T-helper 1 cell (primary cell): Measurements from ENCODE around the gene PLEKHG1.

Experiments
- DNase-seq, 5 donors: peaks; one replicate each; pipeline ENCODE4 v3.0.0-alpha.2; 2012 to 2020
- total RNA-seq, 4 donors: gene quantifications; one replicate each; lab custom pipeline; 2026; lab: John Stamatoyannopoulos, UW

Gene PLEKHG1
- 2.3 to 8.6 (median 3.4) reads per million in 4 donors for total RNA-seq

GRCh38 chr6:150599199-150600009 lies at the start of gene PLEKHG1:
Gene PLEKHG1 (plus strand): TSS chr6:150599885. CDS start chr6:150733682, 133,797 bp downstream.
- peak; percentile 13 to 52 (median 27) for DNase-seq

GRCh38 chr6:150550244-150550643 lies 49.4 kb upstream of the PLEKHG1 start:
- no peak for DNase-seq

GRCh38 chr6:150557043-150557599 lies 42.6 kb upstream of the PLEKHG1 start:
- DNase-seq: no peak

- no peak for DNase-seq
Measured at GRCh38 chr6:150560004-150560883, 39.4 kb upstream of the PLEKHG1 start.

- no peak for DNase-seq
Measured at GRCh38 chr6:150560884-150561219, 38.8 kb upstream of the PLEKHG1 start.

- DNase-seq: no peak
Measured at GRCh38 chr6:150565945-150566344, 33.7 kb upstream of the PLEKHG1 start.

- no peak for DNase-seq
Measured at GRCh38 chr6:150566486-150566885, 33.2 kb upstream of the PLEKHG1 start.

GRCh38 chr6:150567380-150567779 lies 32.3 kb upstream of the PLEKHG1 start:
- no peak for DNase-seq

- no peak for DNase-seq
Measured at GRCh38 chr6:150567823-150568383, 31.8 kb upstream of the PLEKHG1 start.

GRCh38 chr6:150568560-150568959 lies 31.1 kb upstream of the PLEKHG1 start:
- no peak for DNase-seq

GRCh38 chr6:150569161-150569560 lies 30.5 kb upstream of the PLEKHG1 start:
- no peak for DNase-seq

GRCh38 chr6:150573041-150573681 lies 26.5 kb upstream of the PLEKHG1 start:
- no peak for DNase-seq

- DNase-seq: no peak
Measured at GRCh38 chr6:150575836-150576235, 23.8 kb upstream of the PLEKHG1 start.

- no peak for DNase-seq
Measured at GRCh38 chr6:150576651-150577226, 22.9 kb upstream of the PLEKHG1 start.

GRCh38 chr6:150579611-150580010 lies 20.1 kb upstream of the PLEKHG1 start:
- no peak for DNase-seq

GRCh38 chr6:150580489-150580888 lies 19.2 kb upstream of the PLEKHG1 start:
- DNase-seq: no peak

- DNase-seq: no peak
Measured at GRCh38 chr6:150584065-150584464, 15.6 kb upstream of the PLEKHG1 start.

GRCh38 chr6:150584596-150584995 lies 15.1 kb upstream of the PLEKHG1 start:
- DNase-seq: no peak

- DNase-seq: no peak
Measured at GRCh38 chr6:150586850-150587359, 12.8 kb upstream of the PLEKHG1 start.

GRCh38 chr6:150587637-150588036 lies 12.0 kb upstream of the PLEKHG1 start:
- DNase-seq: no peak

GRCh38 chr6:150588888-150589499 lies 10.7 kb upstream of the PLEKHG1 start:
- DNase-seq: no peak
